ENCODE data around the gene ZNF20. TPM values are rescaled to one million over a fixed set of nuclear protein-coding genes. Genes with fewer than 3 reads are reported as not detected.
A peak's percentile ranks its signal among the peaks of the same experiment; 100 is the strongest.

ZNF20 gene
- total and polyA plus RNA-seq, 10 of the 15 experiments (the other 5 are each of a cell fraction or from before 2014, with no cell fraction given) = 2.0 to 5.1 (median 2.6) TPM

DNA sequence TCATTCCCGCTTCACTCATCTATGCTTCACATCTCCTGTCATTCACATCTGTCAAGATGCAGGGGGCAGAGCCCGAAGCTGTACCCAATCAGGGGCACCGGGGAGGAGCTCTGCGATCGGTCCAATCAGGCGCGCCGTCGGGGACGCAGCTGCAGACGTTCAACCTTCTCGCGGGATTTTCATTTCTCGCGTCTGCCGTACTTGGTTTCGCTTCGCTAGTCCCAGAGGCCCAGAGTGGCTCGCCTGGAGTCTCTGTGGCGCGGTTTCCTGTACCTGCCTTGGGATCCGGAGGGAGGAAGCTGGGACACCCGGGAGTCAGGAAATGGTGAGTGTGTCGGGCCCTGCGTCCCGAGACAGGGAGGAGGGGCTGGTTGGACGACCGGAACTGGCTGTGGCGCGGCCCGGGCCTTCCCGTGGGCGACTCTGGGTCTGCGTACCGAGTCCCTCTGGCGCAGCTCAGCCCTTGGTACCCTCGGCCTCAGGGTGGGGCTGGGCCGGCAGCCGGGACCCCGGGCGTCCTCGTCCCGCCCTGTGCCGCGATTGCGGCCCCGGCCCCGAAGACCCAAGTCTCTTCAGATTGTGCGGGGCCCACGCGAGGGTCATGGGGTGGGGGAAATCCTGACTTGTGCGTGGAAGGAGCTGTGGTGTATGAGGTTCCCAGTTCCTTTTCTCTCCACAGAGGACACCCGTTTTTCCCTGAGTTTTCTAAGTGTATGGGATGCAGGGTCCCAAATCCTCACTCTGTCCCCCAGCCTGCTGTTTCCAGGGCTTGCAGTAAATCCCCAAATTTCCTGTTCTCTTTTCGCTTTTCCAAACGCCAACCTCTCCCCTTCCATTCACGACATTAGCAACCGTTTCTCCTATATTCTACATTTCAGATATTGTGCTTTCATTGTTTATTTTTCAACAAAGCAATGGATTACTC is 23.0 kb upstream of the ZNF20 start, which contains the start of gene ZNF136 (continued):
- TF ChIP-seq, protein P1, sequence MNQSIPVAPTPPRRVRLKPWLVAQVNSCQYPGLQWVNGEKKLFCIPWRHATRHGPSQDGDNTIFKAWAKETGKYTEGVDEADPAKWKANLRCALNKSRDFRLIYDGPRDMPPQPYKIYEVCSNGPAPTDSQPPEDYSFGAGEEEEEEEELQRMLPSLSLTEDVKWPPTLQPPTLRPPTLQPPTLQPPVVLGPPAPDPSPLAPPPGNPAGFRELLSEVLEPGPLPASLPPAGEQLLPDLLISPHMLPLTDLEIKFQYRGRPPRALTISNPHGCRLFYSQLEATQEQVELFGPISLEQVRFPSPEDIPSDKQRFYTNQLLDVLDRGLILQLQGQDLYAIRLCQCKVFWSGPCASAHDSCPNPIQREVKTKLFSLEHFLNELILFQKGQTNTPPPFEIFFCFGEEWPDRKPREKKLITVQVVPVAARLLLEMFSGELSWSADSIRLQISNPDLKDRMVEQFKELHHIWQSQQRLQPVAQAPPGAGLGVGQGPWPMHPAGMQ (IDR thresholded peaks at IDR 0.05; ENCODE audit: borderline replicate concordance) = peak; percentile 76
- TF ChIP-seq SPI1 (IDR thresholded peaks at IDR 0.05; ENCODE audit: borderline replicate concordance, insufficient read depth, low read depth, low read length) (peak; percentile 28; the same call in 1 of the 2 replicates), KDM1A (IDR thresholded peaks at IDR 0.05; ENCODE audit: borderline replicate concordance) (no peak), ZNF384 (IDR thresholded peaks at IDR 0.05; ENCODE audit: borderline replicate concordance, low read depth, low read length) (no peak), SMARCA5 (IDR thresholded peaks at IDR 0.05) (0 out of 2 replicates have a peak, but pooled peaks have one; percentile 47), MXI1 (IDR thresholded peaks at IDR 0.05; ENCODE audit: low read depth, low read length) (peak; percentile 54; the same call in 1 of the 2 replicates), BACH1 (IDR thresholded peaks at IDR 0.05; ENCODE audit: borderline replicate concordance) (0 out of 2 replicates have a peak, but pooled peaks have one; percentile 32), CREB1 (IDR thresholded peaks at IDR 0.05; ENCODE audit: low read depth) (peak; percentile 45; the same call in 1 of the 2 replicates), RUNX3 (IDR thresholded peaks at IDR 0.05; ENCODE audit: low read length) (peak; percentile 46), BHLHE40 (IDR thresholded peaks at IDR 0.05; ENCODE audit: borderline replicate concordance in 1 of 2, low read depth in 2 of 2, low read length in 1 of 2) (peak in 1 of 2 experiments; percentile 33; a peak in 2 of 4 replicates), MTA2 (IDR thresholded peaks at IDR 0.05; ENCODE audit: low read depth) (peak; percentile 33; the same call in 1 of the 2 replicates), SMC3 (IDR thresholded peaks at IDR 0.05; ENCODE audit: borderline replicate concordance, low read length) (no peak), EP300 (IDR thresholded peaks at IDR 0.05; ENCODE audit: borderline replicate concordance in 1 of 2, control insufficient read depth in 1 of 2, low read depth in 2 of 2, low read length in 2 of 2) (no peak), ASH2L (IDR thresholded peaks at IDR 0.05; ENCODE audit: borderline replicate concordance, low read depth) (peak; percentile 97), NFYB (IDR thresholded peaks at IDR 0.05; ENCODE audit: insufficient read depth, low read depth, low read length) (peak; percentile 89)
- TF ChIP-seq, protein P2, sequence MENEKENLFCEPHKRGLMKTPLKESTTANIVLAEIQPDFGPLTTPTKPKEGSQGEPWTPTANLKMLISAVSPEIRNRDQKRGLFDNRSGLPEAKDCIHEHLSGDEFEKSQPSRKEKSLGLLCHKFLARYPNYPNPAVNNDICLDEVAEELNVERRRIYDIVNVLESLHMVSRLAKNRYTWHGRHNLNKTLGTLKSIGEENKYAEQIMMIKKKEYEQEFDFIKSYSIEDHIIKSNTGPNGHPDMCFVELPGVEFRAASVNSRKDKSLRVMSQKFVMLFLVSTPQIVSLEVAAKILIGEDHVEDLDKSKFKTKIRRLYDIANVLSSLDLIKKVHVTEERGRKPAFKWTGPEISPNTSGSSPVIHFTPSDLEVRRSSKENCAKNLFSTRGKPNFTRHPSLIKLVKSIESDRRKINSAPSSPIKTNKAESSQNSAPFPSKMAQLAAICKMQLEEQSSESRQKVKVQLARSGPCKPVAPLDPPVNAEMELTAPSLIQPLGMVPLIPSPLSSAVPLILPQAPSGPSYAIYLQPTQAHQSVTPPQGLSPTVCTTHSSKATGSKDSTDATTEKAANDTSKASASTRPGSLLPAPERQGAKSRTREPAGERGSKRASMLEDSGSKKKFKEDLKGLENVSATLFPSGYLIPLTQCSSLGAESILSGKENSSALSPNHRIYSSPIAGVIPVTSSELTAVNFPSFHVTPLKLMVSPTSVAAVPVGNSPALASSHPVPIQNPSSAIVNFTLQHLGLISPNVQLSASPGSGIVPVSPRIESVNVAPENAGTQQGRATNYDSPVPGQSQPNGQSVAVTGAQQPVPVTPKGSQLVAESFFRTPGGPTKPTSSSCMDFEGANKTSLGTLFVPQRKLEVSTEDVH (IDR thresholded peaks at IDR 0.05; ENCODE audit: low read depth, partially characterized antibody) = peak; percentile 65
- TF ChIP-seq, protein P3, sequence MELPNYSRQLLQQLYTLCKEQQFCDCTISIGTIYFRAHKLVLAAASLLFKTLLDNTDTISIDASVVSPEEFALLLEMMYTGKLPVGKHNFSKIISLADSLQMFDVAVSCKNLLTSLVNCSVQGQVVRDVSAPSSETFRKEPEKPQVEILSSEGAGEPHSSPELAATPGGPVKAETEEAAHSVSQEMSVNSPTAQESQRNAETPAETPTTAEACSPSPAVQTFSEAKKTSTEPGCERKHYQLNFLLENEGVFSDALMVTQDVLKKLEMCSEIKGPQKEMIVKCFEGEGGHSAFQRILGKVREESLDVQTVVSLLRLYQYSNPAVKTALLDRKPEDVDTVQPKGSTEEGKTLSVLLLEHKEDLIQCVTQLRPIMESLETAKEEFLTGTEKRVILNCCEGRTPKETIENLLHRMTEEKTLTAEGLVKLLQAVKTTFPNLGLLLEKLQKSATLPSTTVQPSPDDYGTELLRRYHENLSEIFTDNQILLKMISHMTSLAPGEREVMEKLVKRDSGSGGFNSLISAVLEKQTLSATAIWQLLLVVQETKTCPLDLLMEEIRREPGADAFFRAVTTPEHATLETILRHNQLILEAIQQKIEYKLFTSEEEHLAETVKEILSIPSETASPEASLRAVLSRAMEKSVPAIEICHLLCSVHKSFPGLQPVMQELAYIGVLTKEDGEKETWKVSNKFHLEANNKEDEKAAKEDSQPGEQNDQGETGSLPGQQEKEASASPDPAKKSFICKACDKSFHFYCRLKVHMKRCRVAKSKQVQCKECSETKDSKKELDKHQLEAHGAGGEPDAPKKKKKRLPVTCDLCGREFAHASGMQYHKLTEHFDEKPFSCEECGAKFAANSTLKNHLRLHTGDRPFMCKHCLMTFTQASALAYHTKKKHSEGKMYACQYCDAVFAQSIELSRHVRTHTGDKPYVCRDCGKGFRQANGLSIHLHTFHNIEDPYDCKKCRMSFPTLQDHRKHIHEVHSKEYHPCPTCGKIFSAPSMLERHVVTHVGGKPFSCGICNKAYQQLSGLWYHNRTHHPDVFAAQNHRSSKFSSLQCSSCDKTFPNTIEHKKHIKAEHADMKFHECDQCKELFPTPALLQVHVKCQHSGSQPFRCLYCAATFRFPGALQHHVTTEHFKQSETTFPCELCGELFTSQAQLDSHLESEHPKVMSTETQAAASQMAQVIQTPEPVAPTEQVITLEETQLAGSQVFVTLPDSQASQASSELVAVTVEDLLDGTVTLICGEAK (IDR thresholded peaks at IDR 0.05; ENCODE audit: borderline replicate concordance) = peak; percentile 44; the same call in 1 of the 2 replicates
- TF ChIP-seq, protein P4, sequence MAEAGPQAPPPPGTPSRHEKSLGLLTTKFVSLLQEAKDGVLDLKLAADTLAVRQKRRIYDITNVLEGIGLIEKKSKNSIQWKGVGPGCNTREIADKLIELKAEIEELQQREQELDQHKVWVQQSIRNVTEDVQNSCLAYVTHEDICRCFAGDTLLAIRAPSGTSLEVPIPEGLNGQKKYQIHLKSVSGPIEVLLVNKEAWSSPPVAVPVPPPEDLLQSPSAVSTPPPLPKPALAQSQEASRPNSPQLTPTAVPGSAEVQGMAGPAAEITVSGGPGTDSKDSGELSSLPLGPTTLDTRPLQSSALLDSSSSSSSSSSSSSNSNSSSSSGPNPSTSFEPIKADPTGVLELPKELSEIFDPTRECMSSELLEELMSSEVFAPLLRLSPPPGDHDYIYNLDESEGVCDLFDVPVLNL (IDR thresholded peaks at IDR 0.05; ENCODE audit: low read depth, low read length) = peak; percentile 69

Data from GM12878 (cell line).